Measurements from ENCODE around the gene EVI5L.

EVI5L gene

GRCh38 chr19:7855426-7856108 is 25.5 kb downstream of the EVI5L start:
- H3K9me3 ChIP-seq (ENCODE audit: severe bottlenecking), result no peaks in the 10 kb centered on the region
- ATAC-seq (ENCODE audit: low read depth), result no peak
- TF ChIP-seq CTCF (IDR thresholded peaks at IDR 0.05; ENCODE audit: poor library complexity, severe bottlenecking), result no peak
- H3K4me1 ChIP-seq (ENCODE audit: insufficient read depth, poor library complexity, severe bottlenecking), result peaks cover 2% of the 10 kb centered on the region
- peak; percentile 49 for DNase-seq (ENCODE audit: low spot score)
- no peaks in the 10 kb centered on the region for H3K36me3 ChIP-seq (ENCODE audit: low read depth)
- no peak overlapping the region for H3K4me3 ChIP-seq (ENCODE audit: severe bottlenecking)
- no peak overlapping the region for H3K27ac ChIP-seq (ENCODE audit: poor library complexity, severe bottlenecking)
- H3K27me3 ChIP-seq (ENCODE audit: insufficient read depth, poor library complexity, severe bottlenecking), result no peaks in the 10 kb centered on the region

GRCh38 chr19:7856109-7856591 is 26.1 kb downstream of the EVI5L start:
- no peaks in the 10 kb centered on the region for H3K36me3 ChIP-seq (ENCODE audit: low read depth)
- H3K27ac ChIP-seq (ENCODE audit: poor library complexity, severe bottlenecking), result no peak overlapping the region
- H3K9me3 ChIP-seq (ENCODE audit: severe bottlenecking), result no peaks in the 10 kb centered on the region
- no peaks in the 10 kb centered on the region for H3K4me1 ChIP-seq (ENCODE audit: insufficient read depth, poor library complexity, severe bottlenecking)
- TF ChIP-seq CTCF (IDR thresholded peaks at IDR 0.05; ENCODE audit: poor library complexity, severe bottlenecking), result no peak
- no peak overlapping the region for H3K4me3 ChIP-seq (ENCODE audit: severe bottlenecking)
- DNase-seq (ENCODE audit: low spot score) (no peak), ATAC-seq (ENCODE audit: low read depth) (no peak)
- H3K27me3 ChIP-seq (ENCODE audit: insufficient read depth, poor library complexity, severe bottlenecking), result no peaks in the 10 kb centered on the region

GRCh38 chr19:7856679-7857663 is 27.0 kb downstream of the EVI5L start:
- DNase-seq (ENCODE audit: low spot score) (peak; percentile 42), ATAC-seq (ENCODE audit: low read depth) (no peak)
- H3K27me3 ChIP-seq (ENCODE audit: insufficient read depth, poor library complexity, severe bottlenecking), result no peaks in the 10 kb centered on the region
- no peaks in the 10 kb centered on the region for H3K9me3 ChIP-seq (ENCODE audit: severe bottlenecking)
- H3K36me3 ChIP-seq (ENCODE audit: low read depth), result no peaks in the 10 kb centered on the region
- TF ChIP-seq CTCF (IDR thresholded peaks at IDR 0.05; ENCODE audit: poor library complexity, severe bottlenecking), result no peak
- no peak overlapping the region for H3K27ac ChIP-seq (ENCODE audit: poor library complexity, severe bottlenecking)
- no peak overlapping the region for H3K4me3 ChIP-seq (ENCODE audit: severe bottlenecking)
- H3K4me1 ChIP-seq (ENCODE audit: insufficient read depth, poor library complexity, severe bottlenecking), result no peaks in the 10 kb centered on the region

- Histone ChIP-seq H3K36me3 (ENCODE audit: low read depth) (no peaks in the 10 kb centered on the region), H3K27ac (ENCODE audit: poor library complexity, severe bottlenecking) (no peak overlapping the region), H3K27me3 (ENCODE audit: insufficient read depth, poor library complexity, severe bottlenecking) (no peaks in the 10 kb centered on the region), H3K4me1 (ENCODE audit: insufficient read depth, poor library complexity, severe bottlenecking) (no peaks in the 10 kb centered on the region), H3K9me3 (ENCODE audit: severe bottlenecking) (no peaks in the 10 kb centered on the region), H3K4me3 (ENCODE audit: severe bottlenecking) (no peak overlapping the region)
- ATAC-seq (ENCODE audit: low read depth) (no peak), DNase-seq (ENCODE audit: low spot score) (no peak)
- TF ChIP-seq CTCF (IDR thresholded peaks at IDR 0.05; ENCODE audit: poor library complexity, severe bottlenecking), result no peak
Observed at GRCh38 chr19:7857727-7858108, 27.7 kb downstream of the EVI5L start.
